ENCODE data around the gene TRUB1.

The TRUB1 gene

GRCh38 chr10:114974625-114975024, 36.6 kb downstream of the TRUB1 start:
- intact Hi-C loops (cut with micrococcal nuclease) = no loop called here
- Mint-ChIP-seq H3K9me3 (no peaks in the 10 kb centered on the region), H3K36me3 (ENCODE audit: low read depth) (peaks cover 31% of the 10 kb centered on the region), H3K4me3 (no peak overlapping the region), H3K27me3 (no peaks in the 10 kb centered on the region), H3K27ac (no peak overlapping the region), H3K4me1 (ENCODE audit: low read depth) (no peaks in the 10 kb centered on the region)

DNA sequence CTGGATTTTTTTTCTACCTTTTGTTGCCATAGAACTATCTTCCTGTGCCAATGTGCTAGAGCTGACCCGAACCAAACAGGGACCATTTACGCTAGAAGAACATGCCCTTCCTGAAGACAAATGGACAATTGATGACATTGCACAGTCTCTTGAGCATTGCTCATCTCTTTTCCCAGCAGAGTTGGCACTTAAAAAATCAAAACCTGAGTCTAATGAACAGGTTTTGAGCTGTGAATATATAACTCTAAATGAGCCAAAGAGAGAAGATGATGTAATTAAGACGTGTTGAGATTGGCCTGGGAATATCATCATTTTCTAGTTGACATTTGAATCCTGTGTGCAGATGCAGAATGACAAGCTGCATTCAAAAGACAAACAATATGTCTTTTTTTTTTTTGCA, 37.1 kb downstream of the TRUB1 start:
- Mint-ChIP-seq H3K4me3 (no peak overlapping the region), H3K4me1 (ENCODE audit: low read depth) (no peaks in the 10 kb centered on the region), H3K36me3 (ENCODE audit: low read depth) (peaks cover 31% of the 10 kb centered on the region), H3K9me3 (no peaks in the 10 kb centered on the region), H3K27me3 (no peaks in the 10 kb centered on the region), H3K27ac (no peak overlapping the region)
- intact Hi-C loops (cut with micrococcal nuclease) = no loop called here

- Mint-ChIP-seq H3K27me3 (no peaks in the 10 kb centered on the region), H3K36me3 (ENCODE audit: low read depth) (peaks cover 62% of the 10 kb centered on the region), H3K9me3 (peaks cover 57% of the 10 kb centered on the region), H3K4me3 (no peak overlapping the region), H3K4me1 (ENCODE audit: low read depth) (no peaks in the 10 kb centered on the region), H3K27ac (no peak overlapping the region)
- intact Hi-C loops (cut with micrococcal nuclease) = no loop called here
Observed at GRCh38 chr10:114982989-114983388, 45.0 kb downstream of the TRUB1 start.

DNA sequence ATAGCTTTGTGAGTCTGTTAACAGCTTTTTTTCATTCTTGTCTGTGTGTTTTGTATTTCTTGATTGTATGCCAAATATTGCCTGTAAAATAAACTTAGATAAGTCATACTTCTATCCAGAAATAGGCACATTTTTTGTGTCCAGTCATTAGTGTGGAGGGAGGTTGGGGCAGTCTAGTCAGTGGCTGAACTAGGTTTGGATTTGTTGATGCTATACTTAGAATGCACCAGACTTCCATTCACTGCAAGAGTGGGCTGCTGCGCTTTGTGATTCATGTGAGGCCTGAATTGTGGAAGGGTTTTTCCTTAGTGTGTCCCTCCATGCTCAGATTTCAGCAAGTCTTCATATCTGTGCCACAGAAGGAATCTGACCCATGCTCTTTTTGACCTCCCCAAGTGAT, 50.0 kb downstream of the TRUB1 start:
- Mint-ChIP-seq H3K4me1 (ENCODE audit: low read depth) (no peaks in the 10 kb centered on the region), H3K27me3 (no peaks in the 10 kb centered on the region), H3K27ac (no peak overlapping the region), H3K9me3 (peaks cover 40% of the 10 kb centered on the region), H3K36me3 (ENCODE audit: low read depth) (peaks cover 49% of the 10 kb centered on the region), H3K4me3 (no peak overlapping the region)
- intact Hi-C loops (cut with micrococcal nuclease) = no loop called here

DNA sequence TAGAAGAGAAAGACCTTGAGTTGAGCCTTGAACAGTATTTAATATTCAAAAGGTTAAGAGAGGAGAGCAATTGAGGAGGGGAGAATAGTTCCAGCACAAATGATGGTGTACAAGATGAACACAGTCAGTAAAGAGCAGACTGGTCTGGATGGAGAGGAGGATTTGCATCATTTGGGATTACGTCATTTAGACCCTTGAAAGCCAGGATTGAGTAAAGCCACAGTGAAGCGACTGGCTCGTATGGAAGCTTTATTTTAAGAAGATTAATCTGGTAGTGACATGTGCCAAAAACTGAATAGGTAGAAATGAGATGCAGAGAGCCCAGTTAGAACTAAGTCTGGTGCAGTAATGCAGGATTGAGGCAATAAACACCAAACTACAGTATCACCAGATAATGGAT, 52.6 kb downstream of the TRUB1 start:
- intact Hi-C loops (cut with micrococcal nuclease) = no loop called here
- H3K9me3 Mint-ChIP-seq = peaks cover 16% of the 10 kb centered on the region
- no peaks in the 10 kb centered on the region for H3K27me3 Mint-ChIP-seq
- no peaks in the 10 kb centered on the region for H3K4me1 Mint-ChIP-seq (ENCODE audit: low read depth)
- H3K4me3 Mint-ChIP-seq = no peak overlapping the region
- peaks cover 30% of the 10 kb centered on the region for H3K36me3 Mint-ChIP-seq (ENCODE audit: low read depth)
- no peak overlapping the region for H3K27ac Mint-ChIP-seq

DNA sequence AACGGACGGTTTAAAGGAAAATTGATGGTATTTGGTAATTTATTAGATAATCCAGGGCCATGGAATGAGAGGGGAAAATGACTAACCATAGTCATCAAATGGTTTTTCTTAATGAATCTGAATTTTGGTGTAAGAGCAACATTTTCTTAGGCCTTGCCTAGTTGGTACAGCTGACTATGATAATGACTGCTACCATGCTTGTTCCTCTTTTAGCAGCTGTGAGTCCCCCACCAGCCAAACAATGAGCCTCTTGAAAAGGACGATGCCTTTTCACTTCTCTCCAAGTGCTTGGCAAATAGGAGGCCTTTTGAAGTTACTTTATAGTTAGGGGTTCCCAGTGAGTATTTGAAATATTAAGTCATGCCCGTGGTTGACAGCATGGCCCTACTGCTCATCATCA, 53.0 kb downstream of the TRUB1 start:
- Mint-ChIP-seq H3K36me3 (ENCODE audit: low read depth) (peaks cover 26% of the 10 kb centered on the region), H3K9me3 (peaks cover 12% of the 10 kb centered on the region), H3K27me3 (no peaks in the 10 kb centered on the region), H3K4me1 (ENCODE audit: low read depth) (no peaks in the 10 kb centered on the region), H3K4me3 (no peak overlapping the region), H3K27ac (no peak overlapping the region)
- intact Hi-C loops (cut with micrococcal nuclease) = no loop called here

- no peak overlapping the region for H3K27ac Mint-ChIP-seq
- H3K27me3 Mint-ChIP-seq = no peaks in the 10 kb centered on the region
- H3K36me3 Mint-ChIP-seq (ENCODE audit: low read depth) = peaks cover 21% of the 10 kb centered on the region
- H3K4me3 Mint-ChIP-seq = no peak overlapping the region
- H3K4me1 Mint-ChIP-seq (ENCODE audit: low read depth) = no peaks in the 10 kb centered on the region
- H3K9me3 Mint-ChIP-seq = peaks cover 7% of the 10 kb centered on the region
- intact Hi-C loops (cut with micrococcal nuclease) = no loop called here
Observed at GRCh38 chr10:114992189-114992775, 54.3 kb downstream of the TRUB1 start.

GRCh38 chr10:114995468-114996247, 57.7 kb downstream of the TRUB1 start:
- no peaks in the 10 kb centered on the region for H3K9me3 Mint-ChIP-seq
- no peaks in the 10 kb centered on the region for H3K27me3 Mint-ChIP-seq
- H3K4me1 Mint-ChIP-seq (ENCODE audit: low read depth) = no peaks in the 10 kb centered on the region
- H3K4me3 Mint-ChIP-seq = no peak overlapping the region
- intact Hi-C loops (cut with micrococcal nuclease) = no loop called here
- no peaks in the 10 kb centered on the region for H3K36me3 Mint-ChIP-seq (ENCODE audit: low read depth)
- H3K27ac Mint-ChIP-seq = no peak overlapping the region

DNA sequence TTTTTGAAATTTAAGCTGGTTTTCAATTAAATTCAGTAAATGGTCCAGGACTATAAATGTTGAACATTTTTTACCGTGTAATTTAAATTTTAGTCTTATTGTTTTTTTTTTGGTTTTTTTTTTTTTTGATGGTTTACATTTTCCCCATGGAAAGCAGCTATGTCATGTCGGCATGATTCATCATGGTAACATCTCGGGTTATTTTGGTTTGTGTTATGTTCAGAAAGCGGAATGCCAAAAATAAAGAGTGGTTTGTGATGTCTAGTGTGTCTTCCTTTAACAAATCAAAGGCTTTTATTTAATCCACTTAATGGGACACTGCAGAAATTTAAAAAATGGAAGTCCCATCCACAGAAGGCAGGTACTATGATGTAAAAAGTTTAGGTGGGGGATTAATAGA, 58.5 kb downstream of the TRUB1 start:
- H3K9me3 Mint-ChIP-seq = no peaks in the 10 kb centered on the region
- H3K27ac Mint-ChIP-seq = no peak overlapping the region
- H3K4me1 Mint-ChIP-seq (ENCODE audit: low read depth) = no peaks in the 10 kb centered on the region
- intact Hi-C loops (cut with micrococcal nuclease) = no loop called here
- H3K4me3 Mint-ChIP-seq = no peak overlapping the region
- no peaks in the 10 kb centered on the region for H3K36me3 Mint-ChIP-seq (ENCODE audit: low read depth)
- H3K27me3 Mint-ChIP-seq = no peaks in the 10 kb centered on the region

DNA sequence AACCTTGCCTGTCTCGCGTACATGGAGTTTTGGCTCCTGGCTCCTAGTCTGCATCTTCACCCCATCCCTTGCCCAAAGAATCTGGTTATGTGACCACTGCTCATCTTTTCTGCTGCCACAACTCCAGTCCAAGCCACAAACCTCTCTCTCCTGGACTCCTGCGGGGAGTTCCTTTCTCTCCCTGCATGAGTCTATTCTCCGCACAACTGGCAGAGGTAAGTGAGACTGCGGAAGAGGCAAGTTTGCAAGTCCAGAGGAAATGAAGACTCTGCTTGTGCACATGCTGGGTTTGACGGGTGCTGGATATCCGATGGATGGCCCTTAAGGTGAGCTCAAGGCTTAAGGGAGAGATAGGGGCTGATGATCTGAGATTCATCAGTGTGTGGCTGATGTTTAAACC, 61.0 kb downstream of the TRUB1 start:
- Mint-ChIP-seq H3K27ac (no peak overlapping the region), H3K27me3 (no peaks in the 10 kb centered on the region), H3K9me3 (no peaks in the 10 kb centered on the region), H3K36me3 (ENCODE audit: low read depth) (no peaks in the 10 kb centered on the region), H3K4me3 (no peak overlapping the region), H3K4me1 (ENCODE audit: low read depth) (no peaks in the 10 kb centered on the region)
- intact Hi-C loops (cut with micrococcal nuclease) = no loop called here

GRCh38 chr10:115001506-115002381, 63.7 kb downstream of the TRUB1 start:
- Mint-ChIP-seq H3K4me3 (no peak overlapping the region), H3K27ac (no peak overlapping the region)

DNA sequence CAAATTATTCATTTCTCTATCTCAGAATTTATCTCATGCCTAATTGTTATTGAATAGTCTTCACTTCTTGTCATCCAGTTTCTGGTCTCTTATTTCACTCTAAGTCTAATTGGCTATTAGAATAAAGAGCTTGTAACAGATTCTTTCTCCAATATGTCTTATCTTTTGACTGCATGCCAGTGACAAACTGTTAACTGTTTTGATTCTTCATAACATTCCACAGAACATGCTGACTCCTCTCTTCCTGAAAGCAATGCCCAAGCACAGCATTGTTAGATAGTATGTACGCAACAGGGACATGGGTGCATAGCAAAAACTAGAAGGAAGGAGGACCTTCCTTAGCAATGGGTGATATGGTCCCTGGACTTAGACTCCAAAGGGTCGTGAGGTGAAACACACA, 65.4 kb downstream of the TRUB1 start:
- Mint-ChIP-seq H3K9me3 (no peaks in the 10 kb centered on the region), H3K27me3 (no peaks in the 10 kb centered on the region), H3K36me3 (ENCODE audit: low read depth) (no peaks in the 10 kb centered on the region), H3K4me1 (ENCODE audit: low read depth) (no peaks in the 10 kb centered on the region), H3K27ac (no peak overlapping the region), H3K4me3 (no peak overlapping the region)
- intact Hi-C loops (cut with micrococcal nuclease) = no loop called here

More at GRCh38 chr10:115001506-115002381, 63.7 kb downstream of the TRUB1 start:
- intact Hi-C loops (cut with micrococcal nuclease) = no loop called here
- no peaks in the 10 kb centered on the region for H3K36me3 Mint-ChIP-seq (ENCODE audit: low read depth)
- no peaks in the 10 kb centered on the region for H3K4me1 Mint-ChIP-seq (ENCODE audit: low read depth)
- H3K9me3 Mint-ChIP-seq = no peaks in the 10 kb centered on the region
- H3K27me3 Mint-ChIP-seq = no peaks in the 10 kb centered on the region

DNA sequence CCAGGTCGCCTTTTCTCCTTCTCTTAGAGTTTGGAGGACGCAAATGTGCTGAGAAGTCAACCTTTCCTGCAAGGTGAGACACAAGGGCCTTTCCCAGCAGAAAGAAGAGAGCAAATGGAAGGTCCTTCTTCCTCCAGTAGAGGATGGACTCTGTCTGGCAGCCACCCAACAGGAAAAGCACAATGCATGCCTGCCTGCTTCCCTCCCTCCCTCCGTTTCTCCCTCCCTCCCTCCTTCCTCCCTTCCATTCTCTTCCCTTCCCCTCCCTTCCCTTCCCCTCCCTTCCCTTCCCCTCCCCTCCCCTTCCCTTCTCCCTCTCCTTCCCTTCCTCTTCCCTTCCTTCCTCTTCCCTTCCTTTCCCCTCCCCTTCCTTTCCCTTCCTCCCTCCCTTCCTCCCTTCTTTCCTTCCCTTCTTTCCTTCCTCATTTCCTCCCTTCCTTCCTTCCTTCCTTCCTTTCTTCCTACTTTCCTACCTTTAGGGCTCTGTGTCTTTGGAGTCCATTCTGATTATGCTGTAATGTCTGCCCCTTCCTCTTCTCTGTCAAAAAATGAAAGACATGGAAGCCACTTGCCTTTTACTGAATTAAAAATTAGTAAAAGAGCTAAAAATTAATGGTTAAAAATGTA, 66.4 kb downstream of the TRUB1 start:
- no peaks in the 10 kb centered on the region for H3K36me3 Mint-ChIP-seq (ENCODE audit: low read depth)
- no peaks in the 10 kb centered on the region for H3K4me1 Mint-ChIP-seq (ENCODE audit: low read depth)
- H3K9me3 Mint-ChIP-seq = no peaks in the 10 kb centered on the region
- H3K27me3 Mint-ChIP-seq = no peaks in the 10 kb centered on the region
- no peak overlapping the region for H3K4me3 Mint-ChIP-seq
- intact Hi-C loops (cut with micrococcal nuclease) = no loop called here
- H3K27ac Mint-ChIP-seq = no peak overlapping the region

- no peaks in the 10 kb centered on the region for H3K36me3 Mint-ChIP-seq (ENCODE audit: low read depth)
- no peaks in the 10 kb centered on the region for H3K4me1 Mint-ChIP-seq (ENCODE audit: low read depth)
- no peaks in the 10 kb centered on the region for H3K9me3 Mint-ChIP-seq
- H3K4me3 Mint-ChIP-seq = no peak overlapping the region
- intact Hi-C loops (cut with micrococcal nuclease) = no loop called here
- H3K27ac Mint-ChIP-seq = no peak overlapping the region
- H3K27me3 Mint-ChIP-seq = no peaks in the 10 kb centered on the region
Observed at GRCh38 chr10:115005771-115006170, 67.8 kb downstream of the TRUB1 start.

Measured in dendritic cell treated with granulocyte-macrophage colony-stimulating factor and Interleukin-4, amounts not matched to agents 40 ng/mL and 50 ng/mL, for 4 days (primary cell).